H9 (cell line): ENCODE results near the gene IMPA2. TPM values are rescaled to one million over a fixed set of nuclear protein-coding genes. Genes with fewer than 3 reads are reported as not detected.

Source experiments
- DNase-seq: peaks from one replicate; pipeline ENCODE4 v3.0.0-alpha.2; 2017
- H2AFZ ChIP-seq: one replicate; pipeline ENCODE4 v1.6.1; 2013; ENCODE audit warnings: mild to moderate bottlenecking, low read length, control low read depth, moderate library complexity
- H2AK5ac ChIP-seq: 2 replicates; pipeline ENCODE4 v1.6.1; 2013; ENCODE audit warnings: low read length, control low read depth, mixed read lengths; ENCODE audit not compliant: insufficient read length
- H2BK120ac ChIP-seq: one replicate; pipeline ENCODE4 v1.6.1; 2013; ENCODE audit warnings: low read depth, mild to moderate bottlenecking, low read length, control low read depth, inconsistent platforms; ENCODE audit not compliant: poor library complexity, severe bottlenecking
- H2BK12ac ChIP-seq: 2 replicates; pipeline ENCODE4 v1.6.1; 2013; ENCODE audit warnings: low read length, control low read depth, mixed read lengths, low read depth; ENCODE audit not compliant: insufficient read length
- H2BK15ac ChIP-seq: 2 replicates; pipeline ENCODE4 v1.6.1; 2013; ENCODE audit warnings: low read depth, low read length, control low read depth
- H2BK20ac ChIP-seq: one replicate; pipeline ENCODE4 v1.6.1; 2013; ENCODE audit warnings: low read depth, mild to moderate bottlenecking, low read length, control low read depth, inconsistent platforms; ENCODE audit not compliant: poor library complexity, severe bottlenecking
- H2BK5ac ChIP-seq: 2 replicates; pipeline ENCODE4 v1.6.1; 2013; ENCODE audit warnings: low read length, control low read depth, mixed read lengths; ENCODE audit not compliant: insufficient read length
- H3K14ac ChIP-seq: 2 replicates; pipeline ENCODE4 v1.6.1; 2013; ENCODE audit warnings: low read length, control low read depth; ENCODE audit not compliant: insufficient read depth
- H3K18ac ChIP-seq: 2 replicates; pipeline ENCODE4 v1.6.1; 2013; ENCODE audit warnings: low read depth, mild to moderate bottlenecking, mixed read lengths, low read length, control low read depth; ENCODE audit not compliant: insufficient read length
- H3K23ac ChIP-seq: 2 replicates; pipeline ENCODE4 v1.6.1; 2013; ENCODE audit warnings: low read length, control low read depth, mixed read lengths, low read depth; ENCODE audit not compliant: insufficient read length
- H3K23me2 ChIP-seq: 2 replicates; pipeline ENCODE4 v1.6.1; 2013; ENCODE audit warnings: low read depth, mild to moderate bottlenecking, mixed read lengths, low read length, control low read depth; ENCODE audit not compliant: insufficient read length, poor library complexity, severe bottlenecking
- H3K27ac ChIP-seq: 2 replicates; pipeline ENCODE4 v1.5.1; 2013; ENCODE audit warnings: low read length, control low read depth, mixed read lengths, low read depth; ENCODE audit not compliant: insufficient read length
- H3K27me3 ChIP-seq: 2 replicates; pipeline ENCODE4 v1.6.1; 2013; ENCODE audit warnings: low read length, control low read depth, inconsistent platforms; ENCODE audit not compliant: insufficient read depth
- H3K4ac ChIP-seq: 2 replicates; pipeline ENCODE4 v1.6.1; 2013; ENCODE audit warnings: low read depth, mild to moderate bottlenecking, control low read depth, inconsistent platforms, low read length, moderate library complexity
- H3K4me1 ChIP-seq: 2 replicates; pipeline ENCODE4 v1.6.1; 2013; ENCODE audit warnings: low read length, control low read depth, inconsistent platforms; ENCODE audit not compliant: insufficient read depth
- H3K4me2 ChIP-seq: 2 replicates; pipeline ENCODE4 v1.6.1; 2013; ENCODE audit warnings: low read length, control low read depth, mixed read lengths; ENCODE audit not compliant: insufficient read length, insufficient read depth
- H3K56ac ChIP-seq: 2 replicates; pipeline ENCODE4 v1.6.1; 2013; ENCODE audit warnings: low read depth, mild to moderate bottlenecking, mixed read lengths, low read length, control low read depth; ENCODE audit not compliant: insufficient read length
- H3K79me1 ChIP-seq: 2 replicates; pipeline ENCODE4 v1.6.1; 2013; ENCODE audit warnings: low read depth, mild to moderate bottlenecking, moderate library complexity, low read length, control low read depth, inconsistent platforms; ENCODE audit not compliant: insufficient read depth, poor library complexity, severe bottlenecking
- H3K79me2 ChIP-seq: 2 replicates; pipeline ENCODE4 v1.6.1; 2013; ENCODE audit warnings: low read length, control low read depth, inconsistent platforms; ENCODE audit not compliant: insufficient read depth
- H3K9ac ChIP-seq: 2 replicates; pipeline ENCODE4 v1.6.1; 2013; ENCODE audit warnings: low read length, control low read depth, mixed read lengths; ENCODE audit not compliant: insufficient read length; ENCODE audit errors: extremely low read depth
- H3K9me3 ChIP-seq: one replicate; pipeline ENCODE4 v1.6.1; 2013; ENCODE audit warnings: low read depth, low read length, inconsistent platforms; ENCODE audit not compliant: control insufficient read depth
- H3T11ph ChIP-seq: one replicate; pipeline ENCODE4 v1.6.1; 2013; ENCODE audit warnings: mild to moderate bottlenecking, low read length, control low read depth, inconsistent platforms
- H4K20me1 ChIP-seq: one replicate; pipeline ENCODE4 v1.6.1; 2013; ENCODE audit not compliant: control insufficient read depth, insufficient read length, insufficient read depth
- H4K5ac ChIP-seq: 2 replicates; pipeline ENCODE4 v1.6.1; 2013; ENCODE audit warnings: low read depth, mild to moderate bottlenecking, mixed read lengths, low read length, control low read depth; ENCODE audit not compliant: insufficient read length
- H4K8ac ChIP-seq: replicated peaks from 2 replicates; pipeline ENCODE4 v1.6.1; 2013; ENCODE audit warnings: low read length, control low read depth, mixed read lengths, low read depth; ENCODE audit not compliant: insufficient read length
- H4K91ac ChIP-seq: 2 replicates; pipeline ENCODE4 v1.6.1; 2013; ENCODE audit warnings: low read depth, mild to moderate bottlenecking, moderate library complexity, mixed read lengths, low read length, control low read depth; ENCODE audit not compliant: insufficient read length
- H3K27ac Mint-ChIP-seq, 3 experiments: 2 replicates in 2 of 3; 3 replicates in 1 of 3; pipeline ENCODE4 v1.8.0; 2020 to 2021; ENCODE audit warnings: mixed read lengths in 3 of 3, mild to moderate bottlenecking in 1 of 3, moderate library complexity in 1 of 3
- H3K27me3 Mint-ChIP-seq: 2 replicates; pipeline ENCODE4 v1.8.0; 2021; ENCODE audit warnings: low read depth, mild to moderate bottlenecking, moderate library complexity, mixed read lengths
- H3K36me3 Mint-ChIP-seq, 3 experiments: 2 replicates in 2 of 3; 3 replicates in 1 of 3; pipeline ENCODE4 v1.8.0; 2020 to 2021; ENCODE audit warnings: low read depth in 3 of 3, mixed read lengths in 3 of 3; ENCODE audit not compliant: insufficient read depth in 1 of 3
- H3K4me1 Mint-ChIP-seq, 2 experiments: 2 replicates each; pipeline ENCODE4 v1.8.0; 2020; ENCODE audit warnings: mixed read lengths in 2 of 2
- H3K4me3 Mint-ChIP-seq, 2 experiments: 2 replicates in 1 of 2; 3 replicates in 1 of 2; pipeline ENCODE4 v1.8.0; 2020 to 2021; ENCODE audit warnings: mild to moderate bottlenecking in 2 of 2, mixed read lengths in 2 of 2, moderate library complexity in 1 of 2
- H3K9me3 Mint-ChIP-seq, 2 experiments: 2 replicates in 1 of 2; 3 replicates in 1 of 2; pipeline ENCODE4 v1.8.0; 2020; ENCODE audit warnings: mild to moderate bottlenecking in 2 of 2, mixed read lengths in 2 of 2, moderate library complexity in 1 of 2
- WGBS: extraction: QIAGEN DNeasy Blood & Tissue Kit; methylation state at CpG from one replicate; pipeline ENCODE4 v1.1.7; 2013; ENCODE audit warnings: missing lambda C conversion rate, low lambda C conversion rate, mixed read lengths; ENCODE audit not compliant: insufficient read length; ENCODE audit errors: extremely low coverage; 5-methylcytosine and 5-hydroxymethylcytosine counted together
- total RNA-seq: library from RNA; stranded (reverse); gene quantifications from 2 replicates; pipeline ENCODE4 v1.2.1, GENCODE V29; 2021
- TF ChIP-seq, protein P1 (sequence below): fragments of 200-600 bp; sonication (generic); conservative IDR thresholded peaks from 3 replicates; pipeline ENCODE4 v1.8.0; 2021; ENCODE audit warnings: antibody characterized with exemption, mild to moderate bottlenecking

The IMPA2 gene
- total RNA-seq, 1 experiment from 2014 or later: 73.8 TPM

DNA sequence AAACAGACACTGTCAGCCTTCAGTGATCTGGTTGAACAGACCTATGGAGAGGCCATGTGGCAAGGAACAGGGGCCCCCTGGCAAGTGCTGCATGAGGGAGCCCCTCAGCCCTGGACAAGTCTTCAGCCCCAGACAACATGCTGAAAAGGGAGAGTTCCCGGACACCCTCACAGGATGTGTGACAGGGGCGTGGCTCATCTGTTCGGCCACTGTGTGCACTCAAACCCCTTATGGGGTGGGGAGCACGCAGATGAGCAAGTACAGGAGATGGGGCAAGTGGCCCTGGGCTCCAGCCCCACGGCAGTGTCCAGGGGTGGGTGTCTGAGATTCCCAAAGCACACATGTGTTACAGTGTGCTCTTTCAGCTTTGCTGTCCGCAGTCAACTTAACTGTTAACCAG lies 37.8 kb upstream of the IMPA2 start:
- Histone ChIP-seq H3K23me2 (peaks cover 3% of the 10 kb centered on the region), H3K9me3 (no peaks in the 10 kb centered on the region), H3K27ac (no peak overlapping the region), H3K79me2 (no peaks in the 10 kb centered on the region), H3K23ac (no peak overlapping the region), H3K79me1 (no peaks in the 10 kb centered on the region), H4K91ac (no peak overlapping the region), H2BK120ac (no peak overlapping the region), H3K4me2 (no peak overlapping the region), H2BK15ac (no peak overlapping the region), H2BK20ac (no peak overlapping the region), H3K9ac (no peak overlapping the region), H3T11ph (no peak overlapping the region), H3K56ac (no peak overlapping the region), H4K5ac (no peak overlapping the region), H2AFZ (no peak overlapping the region), H3K4me1 (peaks cover 2% of the 10 kb centered on the region; the same call in 1 of the 2 replicates), H3K14ac (no peak overlapping the region), H3K18ac (no peak overlapping the region), H3K4ac (no peak overlapping the region), H4K8ac (no peak overlapping the region), H2BK5ac (no peak overlapping the region), H3K27me3 (no peaks in the 10 kb centered on the region), H2AK5ac (no peak overlapping the region), H2BK12ac (no peak overlapping the region), H4K20me1 (no peaks in the 10 kb centered on the region)
- TF ChIP-seq, protein P1, sequence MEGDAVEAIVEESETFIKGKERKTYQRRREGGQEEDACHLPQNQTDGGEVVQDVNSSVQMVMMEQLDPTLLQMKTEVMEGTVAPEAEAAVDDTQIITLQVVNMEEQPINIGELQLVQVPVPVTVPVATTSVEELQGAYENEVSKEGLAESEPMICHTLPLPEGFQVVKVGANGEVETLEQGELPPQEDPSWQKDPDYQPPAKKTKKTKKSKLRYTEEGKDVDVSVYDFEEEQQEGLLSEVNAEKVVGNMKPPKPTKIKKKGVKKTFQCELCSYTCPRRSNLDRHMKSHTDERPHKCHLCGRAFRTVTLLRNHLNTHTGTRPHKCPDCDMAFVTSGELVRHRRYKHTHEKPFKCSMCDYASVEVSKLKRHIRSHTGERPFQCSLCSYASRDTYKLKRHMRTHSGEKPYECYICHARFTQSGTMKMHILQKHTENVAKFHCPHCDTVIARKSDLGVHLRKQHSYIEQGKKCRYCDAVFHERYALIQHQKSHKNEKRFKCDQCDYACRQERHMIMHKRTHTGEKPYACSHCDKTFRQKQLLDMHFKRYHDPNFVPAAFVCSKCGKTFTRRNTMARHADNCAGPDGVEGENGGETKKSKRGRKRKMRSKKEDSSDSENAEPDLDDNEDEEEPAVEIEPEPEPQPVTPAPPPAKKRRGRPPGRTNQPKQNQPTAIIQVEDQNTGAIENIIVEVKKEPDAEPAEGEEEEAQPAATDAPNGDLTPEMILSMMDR: no peak
- Mint-ChIP-seq H3K4me1 (peaks cover 9 to 11% of the 10 kb centered on the region in 2 experiments), H3K36me3 (no peaks in the 10 kb centered on the region; a peak in 1 of 7 replicates), H3K27ac (no peak overlapping the region), H3K9me3 (no peaks in the 10 kb centered on the region), H3K27me3 (peaks cover 4% of the 10 kb centered on the region; the same call in 1 of the 2 replicates), H3K4me3 (no peak overlapping the region)
- no CpG with 5 or more reads among the region's 6 CpGs for WGBS
- DNase-seq: no peak
